IgD-negative memory B cell (primary cell): ENCODE data around the gene ADRA2B. TPM values are rescaled to one million over a fixed set of nuclear protein-coding genes. Genes with fewer than 3 reads are reported as not detected.
"Not testable (repeated sequence)": the region's sequence is repeated elsewhere in the genome, so short reads cannot be mapped to it uniquely, and the experiment has no call there.

Experiments used
- H3K27ac Mint-ChIP-seq, 3 donors: one replicate each; pipeline ENCODE4 v1.8.0; 2020 to 2022; ENCODE audit warnings: mild to moderate bottlenecking in 3 of 3, mixed read lengths in 3 of 3, moderate library complexity in 1 of 3
- H3K27me3 Mint-ChIP-seq: one replicate; pipeline ENCODE4 v1.8.0; 2021; ENCODE audit warnings: mixed read lengths
- H3K36me3 Mint-ChIP-seq: one replicate; pipeline ENCODE4 v1.8.0; 2020; ENCODE audit warnings: mild to moderate bottlenecking, mixed read lengths
- H3K4me1 Mint-ChIP-seq, 3 donors: one replicate each; pipeline ENCODE4 v1.8.0; 2020 to 2022; ENCODE audit warnings: mixed read lengths in 3 of 3, mild to moderate bottlenecking in 1 of 3
- H3K4me3 Mint-ChIP-seq, 4 donors: one replicate each; pipeline ENCODE4 v1.8.0; 2020 to 2022; ENCODE audit warnings: mild to moderate bottlenecking in 4 of 4, mixed read lengths in 4 of 4, moderate library complexity in 3 of 4
- H3K9me3 Mint-ChIP-seq, 3 donors: one replicate each; pipeline ENCODE4 v1.8.0; 2020 to 2021; ENCODE audit warnings: mixed read lengths in 3 of 3, mild to moderate bottlenecking in 1 of 3
- polyA plus RNA-seq: library from polyadenylated mRNA; unstranded; fragments of 300-500 nt; fragmentation: Illumina TruSeq; gene quantifications from one replicate; pipeline ENCODE4 v1.2.3, GENCODE V29; 2021

Gene ADRA2B
- polyA plus RNA-seq, 1 donor from 2014 or later = not detected

- no peaks in the 10 kb centered on the region for H3K36me3 Mint-ChIP-seq
- H3K9me3 Mint-ChIP-seq = peaks cover 7 to 19% (median 11%) of the 10 kb centered on the region in 3 donors
- peaks cover 2% of the 10 kb centered on the region for H3K27me3 Mint-ChIP-seq
- H3K4me3 Mint-ChIP-seq = no peak overlapping the region
- no peak overlapping the region for H3K27ac Mint-ChIP-seq
- no peaks in the 10 kb centered on the region for H3K4me1 Mint-ChIP-seq
These were observed 42.2 kb downstream of the ADRA2B start for GRCh38 chr2:96074156-96074555.

GRCh38 chr2:96073170-96073775 is 43.1 kb downstream of the ADRA2B start:
- Mint-ChIP-seq H3K36me3 (no peaks in the 10 kb centered on the region), H3K4me3 (no peak overlapping the region), H3K9me3 (peaks cover 7 to 19% (median 11%) of the 10 kb centered on the region in 3 donors), H3K27ac (peak overlapping the region in 1 of 3 donors; percentile 59), H3K4me1 (no peaks in the 10 kb centered on the region), H3K27me3 (peaks cover 2% of the 10 kb centered on the region)

- Mint-ChIP-seq H3K36me3 (no peaks in the 10 kb centered on the region), H3K9me3 (peaks cover 7 to 19% (median 9%) of the 10 kb centered on the region in 3 donors), H3K4me1 (no peaks in the 10 kb centered on the region), H3K27me3 (peaks cover 2% of the 10 kb centered on the region), H3K4me3 (no peak overlapping the region), H3K27ac (peak overlapping the region in 1 of 3 donors; percentile 59)
These were observed 43.6 kb downstream of the ADRA2B start for GRCh38 chr2:96072746-96073145.

GRCh38 chr2:96071977-96072491 is 44.3 kb downstream of the ADRA2B start:
- H3K36me3 Mint-ChIP-seq, H3K4me1 Mint-ChIP-seq, H3K27me3 Mint-ChIP-seq, H3K27ac Mint-ChIP-seq, H3K4me3 Mint-ChIP-seq: not testable (repeated sequence)
- peaks cover 5 to 19% (median 9%) of the 10 kb centered on the region in 3 donors for H3K9me3 Mint-ChIP-seq

- not testable (repeated sequence) for H3K27me3 Mint-ChIP-seq, H3K4me1 Mint-ChIP-seq, H3K36me3 Mint-ChIP-seq, H3K27ac Mint-ChIP-seq
- Mint-ChIP-seq H3K9me3 (peaks cover 4 to 16% (median 5%) of the 10 kb centered on the region in 3 donors), H3K4me3 (peak overlapping the region in 2 of 4 donors; percentile 28 to 38)
These were observed 45.0 kb downstream of the ADRA2B start for GRCh38 chr2:96071087-96071976.

- H3K27me3 Mint-ChIP-seq, H3K4me1 Mint-ChIP-seq, H3K4me3 Mint-ChIP-seq, H3K27ac Mint-ChIP-seq, H3K9me3 Mint-ChIP-seq, H3K36me3 Mint-ChIP-seq: not testable (repeated sequence)
These were observed 46.0 kb downstream of the ADRA2B start for GRCh38 chr2:96070351-96070750.

GRCh38 chr2:96069878-96070277 is 46.5 kb downstream of the ADRA2B start:
- not testable (repeated sequence) for H3K36me3 Mint-ChIP-seq, H3K4me3 Mint-ChIP-seq

GRCh38 chr2:96067902-96068581 is 48.3 kb downstream of the ADRA2B start:
- not testable (repeated sequence) for H3K27me3 Mint-ChIP-seq, H3K4me3 Mint-ChIP-seq, H3K36me3 Mint-ChIP-seq, H3K27ac Mint-ChIP-seq, H3K9me3 Mint-ChIP-seq, H3K4me1 Mint-ChIP-seq

More at GRCh38 chr2:96069878-96070277, 46.5 kb downstream of the ADRA2B start:
- not testable (repeated sequence) for H3K27me3 Mint-ChIP-seq, H3K4me1 Mint-ChIP-seq, H3K9me3 Mint-ChIP-seq, H3K27ac Mint-ChIP-seq

- H3K36me3 Mint-ChIP-seq, H3K27me3 Mint-ChIP-seq, H3K4me3 Mint-ChIP-seq, H3K27ac Mint-ChIP-seq, H3K9me3 Mint-ChIP-seq, H3K4me1 Mint-ChIP-seq: not testable (repeated sequence)
These were observed 49.2 kb downstream of the ADRA2B start for GRCh38 chr2:96067098-96067660.

- H3K4me3 Mint-ChIP-seq, H3K27ac Mint-ChIP-seq, H3K27me3 Mint-ChIP-seq, H3K36me3 Mint-ChIP-seq, H3K9me3 Mint-ChIP-seq, H3K4me1 Mint-ChIP-seq: not testable (repeated sequence)
These were observed 49.9 kb downstream of the ADRA2B start for GRCh38 chr2:96066511-96066910.

- not testable (repeated sequence) for H3K27ac Mint-ChIP-seq, H3K4me1 Mint-ChIP-seq, H3K36me3 Mint-ChIP-seq, H3K4me3 Mint-ChIP-seq, H3K9me3 Mint-ChIP-seq, H3K27me3 Mint-ChIP-seq
These were observed 50.4 kb downstream of the ADRA2B start for GRCh38 chr2:96065954-96066353.

- no peaks in the 10 kb centered on the region for H3K27me3 Mint-ChIP-seq
- H3K4me3 Mint-ChIP-seq = no peak overlapping the region
- no peaks in the 10 kb centered on the region for H3K9me3 Mint-ChIP-seq
- no peaks in the 10 kb centered on the region for H3K36me3 Mint-ChIP-seq
- no peak overlapping the region for H3K27ac Mint-ChIP-seq
- H3K4me1 Mint-ChIP-seq = no peaks in the 10 kb centered on the region
These were observed 50.9 kb downstream of the ADRA2B start for GRCh38 chr2:96065381-96065930.

GRCh38 chr2:96064760-96065159 is 51.6 kb downstream of the ADRA2B start:
- H3K27ac Mint-ChIP-seq, H3K27me3 Mint-ChIP-seq, H3K9me3 Mint-ChIP-seq, H3K36me3 Mint-ChIP-seq, H3K4me1 Mint-ChIP-seq, H3K4me3 Mint-ChIP-seq: not testable (repeated sequence)

GRCh38 chr2:96064047-96064675 is 52.2 kb downstream of the ADRA2B start:
- H3K4me3 Mint-ChIP-seq, H3K36me3 Mint-ChIP-seq, H3K27ac Mint-ChIP-seq, H3K4me1 Mint-ChIP-seq, H3K27me3 Mint-ChIP-seq, H3K9me3 Mint-ChIP-seq: not testable (repeated sequence)
